A673 (cell line): Measurements from ENCODE around the gene MIEF2. TPM values are rescaled to one million over a fixed set of nuclear protein-coding genes. Genes with fewer than 3 reads are reported as not detected.
"Not testable (repeated sequence)": the region's sequence is repeated elsewhere in the genome, so short reads cannot be mapped to it uniquely, and the experiment has no call there.

Experiments used
- BruUV-seq: library from RNA; stranded (reverse); fragments of 400-500 nt; replicated peaks from 2 replicates; lab custom pipeline; 2021; lab: Mats Ljungman, UMichigan
- CTCF ChIA-PET: fragments of 300-600 bp; sonication (Branson Sonifier 250); formaldehyde crosslinking; loops from one replicate; lab custom pipeline; 2022; ENCODE audit warnings: antibody characterized with exemption; lab: Charles Lee
- POLR2A ChIA-PET: fragments of 300-600 bp; sonication (Branson Sonifier 250); formaldehyde crosslinking; loops from one replicate; lab custom pipeline; 2022; ENCODE audit warnings: antibody characterized with exemption; ENCODE audit not compliant: low non-redundant PET; lab: Charles Lee
- DNase-seq: peaks from one replicate; pipeline ENCODE4 v3.0.0-alpha.2; 2015; ENCODE audit warnings: low spot score
- H3K27ac ChIP-seq: fragments of 200-600 bp; sonication (generic); 2 replicates; pipeline ENCODE4 v1.5.1; 2016; ENCODE audit warnings: mixed run types, low read depth, mild to moderate bottlenecking, mixed read lengths, antibody characterized with exemption, low read length; ENCODE audit not compliant: poor library complexity, severe bottlenecking
- H3K27me3 ChIP-seq: fragments of 200-600 bp; sonication (generic); replicated peaks from 2 replicates; pipeline ENCODE4 v1.6.1; 2017; ENCODE audit warnings: mixed run types, low read depth, mild to moderate bottlenecking, mixed read lengths, antibody characterized with exemption, low read length; ENCODE audit not compliant: insufficient read depth, poor library complexity
- H3K36me3 ChIP-seq: fragments of 200-600 bp; sonication (generic); 2 replicates; pipeline ENCODE4 v1.6.1; 2016; ENCODE audit warnings: mixed run types, mild to moderate bottlenecking, mixed read lengths, antibody characterized with exemption, low read length; ENCODE audit not compliant: insufficient read depth, poor library complexity, severe bottlenecking
- H3K4me1 ChIP-seq: fragments of 200-600 bp; sonication (generic); 2 replicates; pipeline ENCODE4 v1.6.1; 2017; ENCODE audit warnings: mixed run types, mild to moderate bottlenecking, mixed read lengths, antibody characterized with exemption, low read length; ENCODE audit not compliant: insufficient read depth, poor library complexity, severe bottlenecking
- H3K4me3 ChIP-seq: fragments of 200-600 bp; sonication (generic); 2 replicates; pipeline ENCODE4 v1.5.1; 2016; ENCODE audit warnings: low read depth, mixed run types, mild to moderate bottlenecking, mixed read lengths, low read length; ENCODE audit not compliant: poor library complexity, severe bottlenecking
- H3K9me3 ChIP-seq: fragments of 200-600 bp; sonication (generic); 2 replicates; pipeline ENCODE4 v1.6.1; 2016; ENCODE audit warnings: mixed run types, low read depth, mild to moderate bottlenecking, mixed read lengths, antibody characterized with exemption, low read length; ENCODE audit not compliant: poor library complexity, severe bottlenecking
- EZH2 ChIP-seq: fragments of 200-600 bp; sonication (generic); IDR thresholded peaks from 2 replicates; pipeline ENCODE4 v1.6.1; 2017; ENCODE audit warnings: borderline replicate concordance, low read depth, mild to moderate bottlenecking, mixed read lengths, antibody characterized with exemption, low read length; ENCODE audit not compliant: poor library complexity, severe bottlenecking
- intact Hi-C: fragments of 100-400 bp; cut with micrococcal nuclease; formaldehyde crosslinking; loops from one replicate; pipeline ENCODE4 v1.10.0; 2022; ENCODE audit not compliant: unreplicated experiment
- total RNA-seq: library from RNA; stranded (reverse); gene quantifications from 2 replicates; pipeline ENCODE4 v1.2.3, GENCODE V29; 2021
- TF ChIP-seq, protein P1 (sequence below): fragments of 300-800, 200-600 bp; sonication (generic); conservative IDR thresholded peaks from 2 replicates; pipeline ENCODE4 v1.5.1; 2017; ENCODE audit warnings: low read depth, mild to moderate bottlenecking, antibody characterized with exemption, low read length, moderate library complexity, mixed read lengths

The MIEF2 gene
- total RNA-seq, 1 experiment from 2014 or later, result 8.1 TPM

DNA sequence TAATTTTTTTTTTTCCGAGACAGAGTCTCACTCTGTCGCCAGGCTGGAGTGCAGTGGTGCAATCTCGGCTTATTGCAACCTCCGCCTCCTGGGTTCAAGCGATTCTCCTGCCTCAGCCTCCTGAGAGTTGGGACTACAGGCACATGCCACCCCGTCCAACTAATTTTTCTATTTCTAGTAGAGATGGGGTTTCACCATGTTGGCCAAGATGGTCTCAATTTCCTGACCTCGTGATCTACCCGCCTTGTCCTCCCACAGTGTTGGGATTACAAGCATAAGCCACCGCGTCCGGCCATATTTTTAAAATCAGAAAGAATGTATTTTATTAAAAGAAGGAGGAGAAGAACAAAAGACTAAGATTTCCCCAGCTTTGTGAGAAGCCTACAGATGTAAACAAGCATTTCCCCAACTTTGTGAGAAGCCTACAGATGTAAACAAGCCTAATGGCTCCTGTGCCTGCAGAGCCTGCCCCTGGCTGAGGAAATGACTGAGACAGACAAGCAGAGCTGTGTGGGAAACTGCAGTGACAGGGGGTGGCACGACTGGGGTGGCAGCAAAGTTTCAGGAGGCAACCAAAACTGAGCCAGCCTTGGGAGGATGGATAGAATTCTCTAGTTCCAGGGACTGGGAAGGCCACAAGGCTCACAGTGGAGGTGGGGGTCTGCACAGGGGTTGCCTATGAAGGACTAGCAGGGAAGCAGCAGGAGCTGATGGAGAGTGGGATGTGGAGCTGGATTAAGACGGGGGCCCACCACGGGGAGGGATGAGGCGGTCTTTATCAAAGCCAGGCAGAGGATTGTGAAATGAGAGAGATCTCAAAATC, 31.5 kb downstream of the MIEF2 start:
- CTCF ChIA-PET, result no interaction called here
- Histone ChIP-seq H3K27me3 (no peaks in the 10 kb centered on the region), H3K36me3 (peaks cover 67% of the 10 kb centered on the region), H3K4me1 (no peaks in the 10 kb centered on the region), H3K27ac (no peak overlapping the region), H3K4me3 (no peak overlapping the region), H3K9me3 (no peaks in the 10 kb centered on the region)
- intact Hi-C loops, result no loop called here
- TF ChIP-seq EZH2, result no peak
- TF ChIP-seq, protein P1, sequence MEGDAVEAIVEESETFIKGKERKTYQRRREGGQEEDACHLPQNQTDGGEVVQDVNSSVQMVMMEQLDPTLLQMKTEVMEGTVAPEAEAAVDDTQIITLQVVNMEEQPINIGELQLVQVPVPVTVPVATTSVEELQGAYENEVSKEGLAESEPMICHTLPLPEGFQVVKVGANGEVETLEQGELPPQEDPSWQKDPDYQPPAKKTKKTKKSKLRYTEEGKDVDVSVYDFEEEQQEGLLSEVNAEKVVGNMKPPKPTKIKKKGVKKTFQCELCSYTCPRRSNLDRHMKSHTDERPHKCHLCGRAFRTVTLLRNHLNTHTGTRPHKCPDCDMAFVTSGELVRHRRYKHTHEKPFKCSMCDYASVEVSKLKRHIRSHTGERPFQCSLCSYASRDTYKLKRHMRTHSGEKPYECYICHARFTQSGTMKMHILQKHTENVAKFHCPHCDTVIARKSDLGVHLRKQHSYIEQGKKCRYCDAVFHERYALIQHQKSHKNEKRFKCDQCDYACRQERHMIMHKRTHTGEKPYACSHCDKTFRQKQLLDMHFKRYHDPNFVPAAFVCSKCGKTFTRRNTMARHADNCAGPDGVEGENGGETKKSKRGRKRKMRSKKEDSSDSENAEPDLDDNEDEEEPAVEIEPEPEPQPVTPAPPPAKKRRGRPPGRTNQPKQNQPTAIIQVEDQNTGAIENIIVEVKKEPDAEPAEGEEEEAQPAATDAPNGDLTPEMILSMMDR, result no peak
- no TSS peak for BruUV-seq
- POLR2A ChIA-PET, result no interaction called here
- no peak for DNase-seq

DNA sequence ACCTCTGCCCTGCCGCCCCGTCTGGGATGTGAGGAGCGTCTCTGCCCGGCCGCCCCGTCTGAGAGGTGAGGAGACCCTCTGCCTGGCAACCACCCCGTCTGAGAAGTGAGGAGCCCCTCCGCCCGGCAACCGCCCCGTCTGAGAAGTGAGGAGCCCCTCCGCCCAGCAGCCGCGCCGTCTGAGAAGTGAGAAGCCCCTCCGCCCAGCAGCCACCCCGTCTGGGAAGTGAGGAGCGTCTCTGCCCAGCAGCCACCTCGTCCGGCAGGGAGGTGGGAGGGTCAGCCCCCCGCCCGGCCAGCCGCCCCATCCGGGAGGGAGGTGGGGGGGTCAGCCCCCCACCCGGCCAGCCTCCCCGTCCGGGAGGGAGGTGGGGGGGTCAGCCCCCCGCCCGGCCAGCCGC, 37.6 kb downstream of the MIEF2 start:
- H3K27ac ChIP-seq, DNase-seq, CTCF ChIA-PET, H3K4me3 ChIP-seq, H3K27me3 ChIP-seq, H3K9me3 ChIP-seq, H3K4me1 ChIP-seq, POLR2A ChIA-PET, intact Hi-C loops, BruUV-seq: not testable (repeated sequence)
- H3K36me3 ChIP-seq, result peaks cover 59% of the 10 kb centered on the region

DNA sequence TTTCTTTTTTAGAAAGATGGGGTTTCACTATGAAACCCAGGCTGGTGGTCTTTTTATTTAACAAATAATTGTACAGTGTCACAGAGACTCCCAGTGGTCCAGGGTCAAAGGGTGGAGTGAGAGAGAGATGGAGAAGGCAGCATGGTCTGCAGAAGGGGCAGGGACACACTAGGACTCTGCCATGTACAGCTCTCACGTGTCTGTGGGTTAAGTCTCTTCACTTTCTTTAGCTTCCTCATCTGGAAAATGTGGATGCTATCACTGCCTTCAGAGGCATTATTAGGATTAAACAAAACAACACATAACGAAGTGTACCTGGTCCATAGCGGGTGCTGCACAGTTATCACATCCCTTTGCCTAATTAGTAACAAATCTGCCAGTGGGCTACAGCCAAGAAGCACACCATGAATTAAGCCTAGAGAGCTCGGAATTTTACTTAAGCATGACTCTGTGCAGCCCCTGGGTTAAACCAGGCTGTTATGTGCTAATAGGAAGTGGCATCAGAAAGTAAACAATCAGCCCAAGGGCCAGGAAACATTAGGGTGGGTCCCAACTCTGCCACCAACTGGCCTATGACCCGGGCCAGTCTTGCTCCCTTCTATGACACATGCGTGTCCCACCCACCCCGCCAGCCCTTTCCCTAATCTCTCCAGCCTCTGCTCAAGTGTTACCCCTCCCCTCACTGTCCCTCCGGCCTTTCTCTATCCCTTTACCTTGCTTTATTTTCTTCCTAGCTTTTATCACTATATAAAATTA, 40.4 kb downstream of the MIEF2 start:
- no TSS peak for BruUV-seq
- H3K9me3 ChIP-seq, result no peaks in the 10 kb centered on the region
- no peak overlapping the region for H3K4me3 ChIP-seq
- intact Hi-C loops, result no loop called here
- H3K4me1 ChIP-seq, result no peaks in the 10 kb centered on the region
- ChIA-PET POLR2A (interaction anchor here (0.6 kb wide), 1 partner anchor 62 kb away, joined by 4 read pairs; no protein-coding TSS in a partner anchor), CTCF (no interaction called here)
- no peak overlapping the region for H3K27ac ChIP-seq
- H3K27me3 ChIP-seq, result no peaks in the 10 kb centered on the region
- peaks cover 70% of the 10 kb centered on the region for H3K36me3 ChIP-seq
- no peak for DNase-seq
- TF ChIP-seq EZH2, result no peak
- TF ChIP-seq, protein P1, result no peak

DNA sequence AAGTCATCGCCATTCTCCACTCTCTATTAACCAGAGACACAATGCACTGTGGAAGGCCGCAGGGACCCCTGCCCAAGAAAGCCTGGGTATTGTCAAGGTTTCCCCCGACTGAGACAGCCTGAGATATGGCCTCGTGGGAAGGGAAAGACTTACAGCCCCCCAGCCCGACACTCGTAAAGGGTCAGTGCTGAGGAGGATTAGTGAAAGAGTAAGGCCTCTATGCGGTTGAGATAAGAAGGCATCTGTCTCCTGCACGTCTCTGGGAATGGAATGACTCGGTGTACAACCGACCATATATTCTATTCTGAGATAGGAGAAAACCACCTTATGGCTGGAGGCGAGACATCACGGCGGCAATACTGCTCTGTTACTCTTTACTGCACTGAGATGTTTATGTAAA, 42.7 kb downstream of the MIEF2 start:
- intact Hi-C loops, H3K27ac ChIP-seq, CTCF ChIA-PET, H3K4me1 ChIP-seq, H3K27me3 ChIP-seq, POLR2A ChIA-PET, H3K4me3 ChIP-seq, H3K9me3 ChIP-seq, DNase-seq: not testable (repeated sequence)
- peaks cover 87% of the 10 kb centered on the region for H3K36me3 ChIP-seq
- BruUV-seq, result TSS peak; percentile 1
